ENCODE results near the gene MAP3K5. TPM values are rescaled to one million over a fixed set of nuclear protein-coding genes. Genes with fewer than 3 reads are reported as not detected.

Gene MAP3K5
- total RNA-seq, 4 donors from 2014 or later = 20.8 to 31.7 (median 23.4) TPM

GRCh38 chr6:136523196-136523595 lies 269.1 kb downstream of the MAP3K5 start:
- TF ChIP-seq POLR2AphosphoS5 (IDR thresholded peaks at IDR 0.05) (no peak), CTCF (IDR thresholded peaks at IDR 0.05) (no peak), POLR2A (IDR thresholded peaks at IDR 0.05) (no peak), EP300 (IDR thresholded peaks at IDR 0.05) (no peak)
- 83 to 91% methylated on average over 4 of the region's 4 CpGs for WGBS, 2 donors (ENCODE audit: low coverage in 1 of 2)
- peaks cover 3% of the 10 kb centered on the region for H3K27me3 ChIP-seq
- H3K36me3 ChIP-seq = no peaks in the 10 kb centered on the region
- no peaks in the 10 kb centered on the region for H3K9me3 ChIP-seq
- ATAC-seq = no peak
- no peak overlapping the region for H3K4me3 ChIP-seq
- peaks cover 0 to 16% (median 0%) of the 10 kb centered on the region in 3 donors for H3K4me1 ChIP-seq
- H3K27ac ChIP-seq = no peak overlapping the region

- Histone ChIP-seq H3K27me3 (peaks cover 3% of the 10 kb centered on the region), H3K27ac (no peak overlapping the region), H3K4me1 (peaks cover 0 to 16% (median 0%) of the 10 kb centered on the region in 3 donors), H3K9me3 (no peaks in the 10 kb centered on the region), H3K36me3 (no peaks in the 10 kb centered on the region), H3K4me3 (no peak overlapping the region)
- ATAC-seq = no peak
- TF ChIP-seq POLR2A (IDR thresholded peaks at IDR 0.05) = no peak
- TF ChIP-seq CTCF (IDR thresholded peaks at IDR 0.05) = no peak
- no peak for TF ChIP-seq EP300 (IDR thresholded peaks at IDR 0.05)
- no peak for TF ChIP-seq POLR2AphosphoS5 (IDR thresholded peaks at IDR 0.05)
- WGBS, 2 donors (ENCODE audit: low coverage in 1 of 2) = 86 to 91% methylated on average over 3 of the region's 3 CpGs
These were observed 269.6 kb downstream of the MAP3K5 start for GRCh38 chr6:136522636-136523035.

GRCh38 chr6:136521911-136522310 lies 270.4 kb downstream of the MAP3K5 start:
- no peak for ATAC-seq
- no peaks in the 10 kb centered on the region for H3K36me3 ChIP-seq
- 86 to 91% methylated on average over 4 of the region's 4 CpGs for WGBS, 2 donors (ENCODE audit: low coverage in 1 of 2)
- TF ChIP-seq POLR2A (IDR thresholded peaks at IDR 0.05) (no peak), EP300 (IDR thresholded peaks at IDR 0.05) (no peak), CTCF (IDR thresholded peaks at IDR 0.05) (no peak), POLR2AphosphoS5 (IDR thresholded peaks at IDR 0.05) (no peak)
- H3K4me3 ChIP-seq = no peak overlapping the region
- H3K27ac ChIP-seq = no peak overlapping the region
- H3K9me3 ChIP-seq = no peaks in the 10 kb centered on the region
- H3K4me1 ChIP-seq = peaks cover 0 to 14% (median 0%) of the 10 kb centered on the region in 3 donors
- peaks cover 3% of the 10 kb centered on the region for H3K27me3 ChIP-seq

- no peak overlapping the region for H3K4me3 ChIP-seq
- ATAC-seq = no peak
- no peaks in the 10 kb centered on the region for H3K36me3 ChIP-seq
- TF ChIP-seq CTCF (IDR thresholded peaks at IDR 0.05) (no peak), POLR2A (IDR thresholded peaks at IDR 0.05) (no peak)
- WGBS, 2 donors (ENCODE audit: low coverage in 1 of 2) = 80 to 95% methylated on average over 2 of the region's 2 CpGs
- no peaks in the 10 kb centered on the region for H3K9me3 ChIP-seq
- H3K4me1 ChIP-seq = peaks cover 0 to 9% (median 0%) of the 10 kb centered on the region in 3 donors
- no peak overlapping the region for H3K27ac ChIP-seq
- H3K27me3 ChIP-seq = peaks cover 3% of the 10 kb centered on the region
These were observed 270.9 kb downstream of the MAP3K5 start for GRCh38 chr6:136521427-136521826.

GRCh38 chr6:136520517-136520916 lies 271.8 kb downstream of the MAP3K5 start:
- Histone ChIP-seq H3K9me3 (no peaks in the 10 kb centered on the region), H3K4me1 (peaks cover 0 to under 1% (median 0%) of the 10 kb centered on the region in 3 donors), H3K4me3 (no peak overlapping the region), H3K36me3 (no peaks in the 10 kb centered on the region), H3K27me3 (no peaks in the 10 kb centered on the region), H3K27ac (no peak overlapping the region)
- no peak for TF ChIP-seq CTCF (IDR thresholded peaks at IDR 0.05)
- no peak for TF ChIP-seq POLR2A (IDR thresholded peaks at IDR 0.05)
- WGBS, 2 donors (ENCODE audit: low coverage in 1 of 2) = 80 to 94% methylated on average over 3 of the region's 3 CpGs
- no peak for ATAC-seq

Data from gastroesophageal sphincter (tissue), 4 donors.